Ovary (tissue), 9 donors: ENCODE results near the gene LACTB. TPM values are rescaled to one million over a fixed set of nuclear protein-coding genes. Genes with fewer than 3 reads are reported as not detected.
A peak's percentile ranks its signal among the peaks of the same experiment; 100 is the strongest.
"Not testable (repeated sequence)": the region's sequence is repeated elsewhere in the genome, so short reads cannot be mapped to it uniquely, and the experiment has no call there.

ENCODE experiments used
- DNase-seq, 5 donors: peaks; one replicate each; pipeline ENCODE4 v3.0.0-alpha.2; 2019 to 2020
- H3K27ac ChIP-seq, 2 donors: fragments of 200-600 bp; one replicate each; pipeline versions ENCODE4 v1.5.1 to v1.8.0; 2019 to 2022
- H3K27me3 ChIP-seq: fragments of 200-600 bp; one replicate; pipeline ENCODE4 v1.8.0; 2022
- H3K36me3 ChIP-seq: fragments of 200-600 bp; sonication (generic); one replicate; pipeline ENCODE4 v1.5.1; 2019
- H3K4me1 ChIP-seq: one replicate; pipeline ENCODE4 v1.8.1; 2013; ENCODE audit warnings: mild to moderate bottlenecking, moderate library complexity; ENCODE audit not compliant: insufficient read depth
- H3K4me3 ChIP-seq: fragments of 200-600 bp; sonication (generic); one replicate; pipeline ENCODE4 v1.5.1; 2017
- H3K9me3 ChIP-seq, 2 donors: fragments of 200-600 bp in 1 of 2; sonication (generic) in 1 of 2; one replicate each; pipeline versions ENCODE4 v1.5.1 to v1.8.1; 2013 to 2019; ENCODE audit warnings: mild to moderate bottlenecking in 1 of 2, moderate library complexity in 1 of 2
- EP300 ChIP-seq: sonication (generic); formaldehyde crosslinking; IDR thresholded peaks from one replicate; pipeline ENCODE4 v1.6.1; 2017; ENCODE audit warnings: antibody characterized with exemption
- POLR2A ChIP-seq: fragments of 450-650 bp; IDR thresholded peaks from one replicate; pipeline ENCODE4 v1.6.1; 2017; ENCODE audit warnings: antibody characterized with exemption, mild to moderate bottlenecking, moderate library complexity
- WGBS, 3 donors: extraction: QIAGEN DNeasy Blood & Tissue Kit in 1 of 3; methylation state at CpG; one replicate each; pipeline versions ENCODE4 v1.1.5 to v1.1.7; 2013 to 2017; 5-methylcytosine and 5-hydroxymethylcytosine counted together
- intact Hi-C, 4 donors: fragments of 100-400 bp; cut with DNase I; formaldehyde crosslinking; loops; one replicate each; pipeline versions ENCODE4 v1.11.0 to v1.15.1; 2022 to 2023
- polyA plus RNA-seq, 2 donors: library from polyadenylated mRNA; stranded (reverse); fragments of 200-250 nt in 1 of 2; fragments of 350-450 nt in 1 of 2; fragmentation: Illumina TruSeq in 1 of 2; extraction: RNeasy Lipid Tissue Mini Kit (QIAGEN cat#74804) in 1 of 2; gene quantifications; one replicate each; pipeline ENCODE4 v1.2.3, GENCODE V29; 2013 to 2014
- total RNA-seq, 7 donors: library from RNA; depleted of rRNA in 2 of 7; stranded (reverse); fragments of >200 nt in 2 of 7; fragmentation: NEBNext Ultra II Directional in 3 of 7; extraction: Animal tissue kit (Norgen Biotek cat#: 25700) in 3 of 7; gene quantifications; one replicate each; pipeline versions ENCODE4 v1.1.0 to v1.2.4, GENCODE V29; 2016 to 2023
- TF ChIP-seq, protein P1 (sequence below), 3 donors: fragments of 450-650 bp in 2 of 3; fragments of 200-600 bp in 1 of 3; IDR thresholded peaks; one replicate each; pipeline versions ENCODE4 v1.5.1 to v1.8.0; 2016 to 2022; ENCODE audit warnings: antibody characterized with exemption in 3 of 3, mild to moderate bottlenecking in 1 of 3
- donor health status: DM: no; HTN: no; CAD: no; lungs with moderate emphysema.
- donor health status: DM: no; HTN: no; CAD: no.
- donor health status: Bipolar disorder and iron deficiency.
- donor health status: DM: yes; HTN: yes; CAD: no.
- donor health status: DM: no; HTN: no; CAD: no.
- donor health status: DM: yes; HTN: yes; CAD: no.

The LACTB gene
- total and polyA plus RNA-seq, 9 donors = 7.5 to 27.9 (median 10.4) TPM

DNA sequence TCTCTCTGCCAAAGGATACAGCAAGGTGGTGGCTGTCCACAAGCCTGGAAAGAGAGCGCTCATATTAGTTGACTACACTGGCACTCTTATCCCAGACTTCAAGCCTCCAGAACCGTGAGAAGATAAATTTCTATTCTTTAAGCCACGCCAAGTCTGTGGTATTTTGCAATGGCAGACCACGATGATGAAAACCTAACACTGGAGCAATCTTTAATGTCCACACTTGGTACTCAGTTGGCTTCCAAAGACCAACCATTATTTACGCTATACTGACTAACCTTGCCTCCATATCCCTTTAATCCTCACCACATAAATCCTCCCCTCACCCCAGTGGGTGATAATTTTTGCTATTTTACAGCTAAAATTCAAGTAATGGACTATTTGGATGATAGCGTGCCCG is 16.9 kb upstream of the LACTB start:
- intact Hi-C loops = no loop called here
- no peaks in the 10 kb centered on the region for H3K27me3 ChIP-seq
- no peaks in the 10 kb centered on the region for H3K9me3 ChIP-seq
- no peak for DNase-seq
- TF ChIP-seq, protein P1, sequence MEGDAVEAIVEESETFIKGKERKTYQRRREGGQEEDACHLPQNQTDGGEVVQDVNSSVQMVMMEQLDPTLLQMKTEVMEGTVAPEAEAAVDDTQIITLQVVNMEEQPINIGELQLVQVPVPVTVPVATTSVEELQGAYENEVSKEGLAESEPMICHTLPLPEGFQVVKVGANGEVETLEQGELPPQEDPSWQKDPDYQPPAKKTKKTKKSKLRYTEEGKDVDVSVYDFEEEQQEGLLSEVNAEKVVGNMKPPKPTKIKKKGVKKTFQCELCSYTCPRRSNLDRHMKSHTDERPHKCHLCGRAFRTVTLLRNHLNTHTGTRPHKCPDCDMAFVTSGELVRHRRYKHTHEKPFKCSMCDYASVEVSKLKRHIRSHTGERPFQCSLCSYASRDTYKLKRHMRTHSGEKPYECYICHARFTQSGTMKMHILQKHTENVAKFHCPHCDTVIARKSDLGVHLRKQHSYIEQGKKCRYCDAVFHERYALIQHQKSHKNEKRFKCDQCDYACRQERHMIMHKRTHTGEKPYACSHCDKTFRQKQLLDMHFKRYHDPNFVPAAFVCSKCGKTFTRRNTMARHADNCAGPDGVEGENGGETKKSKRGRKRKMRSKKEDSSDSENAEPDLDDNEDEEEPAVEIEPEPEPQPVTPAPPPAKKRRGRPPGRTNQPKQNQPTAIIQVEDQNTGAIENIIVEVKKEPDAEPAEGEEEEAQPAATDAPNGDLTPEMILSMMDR (IDR thresholded peaks at IDR 0.05) = no peak
- TF ChIP-seq POLR2A (no peak), EP300 (no peak)
- 63 to 90% (median 82%) methylated on average over 7 of the region's 7 CpGs for WGBS, 3 donors
- H3K27ac ChIP-seq = no peak overlapping the region
- no peak overlapping the region for H3K4me3 ChIP-seq
- no peaks in the 10 kb centered on the region for H3K4me1 ChIP-seq
- H3K36me3 ChIP-seq = no peaks in the 10 kb centered on the region

DNA sequence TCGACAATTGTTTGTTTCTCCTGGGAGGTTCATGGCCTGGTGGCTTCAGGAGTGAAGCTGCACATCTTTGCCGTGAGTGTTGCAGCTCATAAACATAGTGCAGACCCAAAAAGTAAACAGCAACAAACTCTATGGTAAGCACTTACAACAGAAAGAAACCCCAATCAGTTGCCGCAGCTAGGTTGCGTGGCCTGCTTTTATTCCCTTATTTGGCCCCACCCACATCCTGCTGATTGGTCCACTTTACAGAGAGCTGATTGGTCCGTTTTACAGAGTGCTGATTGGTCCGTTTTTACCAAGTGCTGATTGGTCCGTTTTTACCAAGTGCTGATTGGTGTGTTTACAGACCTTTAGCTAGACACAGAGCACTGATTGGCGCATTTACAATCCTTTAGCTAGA is 16.3 kb upstream of the LACTB start:
- intact Hi-C loops = not testable (repeated sequence)

DNA sequence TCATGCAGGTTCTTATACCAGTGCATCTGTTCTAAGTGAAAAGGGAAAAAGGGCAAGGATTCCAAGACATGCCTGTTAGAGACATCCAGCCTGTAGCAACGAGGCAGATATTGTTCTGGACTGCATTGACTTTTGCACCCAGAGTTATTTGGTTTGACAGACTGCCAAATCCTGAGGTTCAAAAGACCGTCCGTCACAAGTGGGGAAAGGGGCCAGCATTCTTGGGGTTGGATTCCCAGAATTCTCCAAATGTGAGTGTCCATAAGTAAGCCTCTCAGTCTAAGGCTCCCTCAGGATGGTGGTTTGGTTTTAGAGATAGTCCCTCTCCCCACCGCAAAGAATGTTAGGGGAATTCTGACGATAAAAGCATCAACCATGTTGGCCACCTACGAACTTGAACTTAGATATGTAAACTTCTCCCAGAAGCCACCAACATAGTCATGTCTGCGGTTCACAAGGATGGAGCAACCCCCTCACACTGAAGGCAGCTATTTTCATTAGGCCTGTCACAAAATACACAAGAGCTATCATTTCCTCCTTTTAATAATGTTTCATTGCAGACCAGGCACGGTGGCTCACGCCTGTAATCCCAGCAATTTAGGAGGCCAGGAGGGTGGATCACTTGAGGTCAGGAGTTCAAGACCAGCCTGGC is 13.6 kb upstream of the LACTB start:
- Histone ChIP-seq H3K27ac (no peak overlapping the region), H3K4me1 (no peaks in the 10 kb centered on the region), H3K4me3 (no peak overlapping the region), H3K27me3 (no peaks in the 10 kb centered on the region), H3K36me3 (no peaks in the 10 kb centered on the region), H3K9me3 (no peaks in the 10 kb centered on the region)
- no peak for TF ChIP-seq EP300
- TF ChIP-seq POLR2A = no peak
- DNase-seq = peak in 4 of 5 donors; percentile 41 to 63 (median 58)
- intact Hi-C loops = no loop called here
- 4 to 10% (median 7%) methylated on average over 9 of the region's 9 CpGs for WGBS, 3 donors

More for the DNA sequence above, 16.3 kb upstream of the LACTB start:
- H3K36me3 ChIP-seq, H3K27ac ChIP-seq, H3K4me1 ChIP-seq, DNase-seq, H3K9me3 ChIP-seq, H3K27me3 ChIP-seq, H3K4me3 ChIP-seq: not testable (repeated sequence)
- 84 to 92% (median 85%) methylated on average over 8 of the region's 8 CpGs for WGBS, 3 donors

DNA sequence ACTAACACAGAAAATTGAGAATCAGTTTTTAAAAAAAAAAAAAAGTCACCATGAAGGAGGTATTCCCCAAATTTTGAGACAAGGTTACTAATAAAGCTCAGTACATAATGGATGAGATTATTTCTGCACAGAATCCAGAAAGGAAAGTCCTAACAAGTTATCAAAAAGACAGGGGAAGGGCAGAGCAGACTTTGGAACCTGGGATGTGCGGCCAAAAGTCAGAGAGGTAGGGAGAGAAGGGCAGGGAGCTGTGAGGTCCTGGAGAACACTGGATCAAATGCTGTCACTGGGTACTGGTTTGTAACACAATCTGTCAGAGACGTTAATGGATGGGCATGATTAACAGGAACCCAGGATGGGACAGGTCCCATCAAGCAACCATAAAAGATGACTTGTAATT is 12.2 kb upstream of the LACTB start:
- intact Hi-C loops = no loop called here
- TF ChIP-seq, protein P1 (IDR thresholded peaks at IDR 0.05) = no peak
- TF ChIP-seq EP300 = no peak
- TF ChIP-seq POLR2A = no peak
- no peak for DNase-seq
- Histone ChIP-seq H3K4me3 (no peak overlapping the region), H3K4me1 (no peaks in the 10 kb centered on the region), H3K27ac (no peak overlapping the region), H3K36me3 (no peaks in the 10 kb centered on the region), H3K27me3 (no peaks in the 10 kb centered on the region), H3K9me3 (no peaks in the 10 kb centered on the region)
- 94 to 96% (median 95%) methylated on average over 2 of the region's 2 CpGs for WGBS, 3 donors

DNA sequence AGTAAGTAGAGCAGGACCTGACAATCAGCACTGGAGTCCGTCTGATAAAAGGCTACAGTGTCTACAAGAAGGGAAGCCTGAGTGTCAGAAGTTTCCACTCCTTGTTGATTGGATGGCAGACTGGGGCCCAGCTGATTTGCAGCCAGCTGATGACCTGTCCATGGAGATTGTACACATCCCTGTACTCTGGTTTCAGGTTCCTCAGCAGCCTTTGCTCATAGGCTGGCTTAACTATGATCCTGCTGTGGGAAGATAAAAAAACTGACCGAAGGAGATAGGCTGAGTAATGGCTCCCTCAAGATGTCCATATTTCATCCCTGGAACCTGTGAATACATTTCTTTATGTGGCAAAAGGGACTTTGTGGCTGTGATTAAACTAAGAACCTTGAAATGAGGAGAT is 11.7 kb upstream of the LACTB start:
- no peaks in the 10 kb centered on the region for H3K36me3 ChIP-seq
- H3K9me3 ChIP-seq = no peaks in the 10 kb centered on the region
- H3K27ac ChIP-seq = no peak overlapping the region
- 92 to 93% (median 92%) methylated on average over 2 of the region's 2 CpGs for WGBS, 3 donors
- intact Hi-C loops = no loop called here
- H3K4me1 ChIP-seq = no peaks in the 10 kb centered on the region
- H3K27me3 ChIP-seq = no peaks in the 10 kb centered on the region
- TF ChIP-seq, protein P1 (IDR thresholded peaks at IDR 0.05) = no peak
- TF ChIP-seq EP300 (no peak), POLR2A (no peak)
- no peak overlapping the region for H3K4me3 ChIP-seq
- DNase-seq = no peak
